Activated CD4-positive, alpha-beta T cell treated with anti-CD3 and anti-CD28 coated beads, Interleukin-2, amount 50 U/mL, for 1 hour (primary cell): ENCODE results near the gene DHRSX.

ENCODE experiments used
- DNase-seq: peaks from one replicate; pipeline ENCODE4 v3.0.0-alpha.2; 2020

DHRSX gene

GRCh38 chrX:2187352-2188115 is 313.2 kb downstream of the DHRSX start:
- no peak for DNase-seq

GRCh38 chrX:2185341-2186082 is 315.3 kb downstream of the DHRSX start:
- no peak for DNase-seq

- no peak for DNase-seq
These were observed 316.7 kb downstream of the DHRSX start for GRCh38 chrX:2184089-2184488.

GRCh38 chrX:2183193-2183725 is 317.5 kb downstream of the DHRSX start:
- DNase-seq = no peak

- DNase-seq = no peak
These were observed 323.2 kb downstream of the DHRSX start for GRCh38 chrX:2177541-2177940.

GRCh38 chrX:2176733-2177132 is 324.0 kb downstream of the DHRSX start:
- DNase-seq = no peak

GRCh38 chrX:2176274-2176673 is 324.5 kb downstream of the DHRSX start:
- no peak for DNase-seq

GRCh38 chrX:2172359-2172758 is 328.4 kb downstream of the DHRSX start:
- no peak for DNase-seq
